Measurements from ENCODE around the gene TENM3.

The TENM3 gene

DNA sequence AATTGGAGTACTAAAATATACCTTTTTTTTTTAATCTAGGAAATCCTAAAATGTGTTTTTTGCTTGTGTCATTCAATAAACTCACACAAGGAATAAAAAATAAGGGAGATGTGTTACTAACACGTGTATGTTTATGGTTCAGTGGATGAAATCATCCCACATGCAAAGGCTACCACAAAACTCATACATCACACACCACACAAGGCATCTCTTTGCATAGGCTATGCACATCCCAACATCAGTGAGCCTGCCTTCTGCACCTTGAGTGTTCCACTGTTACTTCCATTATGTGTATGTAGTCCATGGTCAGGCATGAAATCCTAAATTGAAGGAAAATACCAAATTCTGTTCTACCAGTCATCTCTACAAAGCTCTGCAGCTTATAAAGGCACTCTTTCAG lies 460.9 kb downstream of the TENM3 start:
- no peak for DNase-seq

DNA sequence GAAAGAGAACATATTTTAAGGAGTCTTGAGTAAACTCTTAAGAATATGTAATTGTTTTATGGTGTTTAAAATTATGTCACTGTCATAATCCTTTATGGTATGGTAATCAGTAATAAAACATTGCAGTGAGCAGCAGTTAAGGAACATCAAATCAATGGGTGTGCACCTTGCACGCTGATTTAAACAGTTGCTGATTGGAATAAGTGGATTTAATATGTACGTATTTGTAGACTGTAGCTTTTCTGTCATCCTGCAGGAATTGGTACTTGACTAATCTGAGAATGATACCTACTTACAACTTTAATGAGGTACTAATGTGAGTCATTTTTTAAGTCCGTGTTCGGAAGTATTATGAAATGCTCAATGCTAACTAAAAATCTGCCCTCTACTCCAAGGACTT lies 461.7 kb downstream of the TENM3 start:
- no peak for DNase-seq

DNA sequence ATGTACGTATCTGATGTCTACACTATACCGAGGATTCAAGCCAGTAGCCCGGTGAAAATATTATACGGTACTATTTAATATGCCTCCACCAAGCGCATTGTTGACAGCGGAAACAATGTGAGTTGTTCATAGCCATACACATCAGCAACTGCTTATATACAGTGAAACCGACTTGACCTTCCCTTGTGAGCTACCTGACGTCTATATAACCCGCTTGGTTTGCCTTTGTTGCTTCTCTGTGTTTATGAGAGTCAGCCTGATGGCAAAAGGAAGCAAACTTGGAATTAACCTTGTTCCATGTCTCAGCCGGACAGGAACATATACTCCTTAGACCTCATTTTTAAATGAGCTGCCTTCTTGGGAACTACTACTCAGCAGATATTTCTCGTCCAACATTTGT lies 462.2 kb downstream of the TENM3 start:
- DNase-seq = no peak

DNA sequence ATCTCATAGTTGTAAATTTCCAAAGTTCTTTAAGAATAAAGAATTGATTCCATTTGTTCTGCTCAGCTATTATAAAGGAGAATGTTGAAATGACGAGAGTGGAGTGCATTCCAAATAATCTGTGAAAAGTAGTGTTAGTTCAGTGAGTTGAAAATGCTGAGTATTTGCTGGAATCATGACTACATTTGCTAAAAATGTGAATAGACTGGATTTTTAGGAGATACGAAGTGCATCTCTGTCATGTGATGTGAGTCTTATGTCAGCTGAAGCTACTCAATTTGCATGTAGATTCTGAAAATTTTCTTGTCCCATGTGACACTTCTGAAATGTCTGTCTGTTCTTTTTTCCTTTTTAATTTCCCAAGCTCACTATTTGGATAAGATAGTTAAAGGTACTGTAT lies 468.0 kb downstream of the TENM3 start:
- DNase-seq = no peak

DNA sequence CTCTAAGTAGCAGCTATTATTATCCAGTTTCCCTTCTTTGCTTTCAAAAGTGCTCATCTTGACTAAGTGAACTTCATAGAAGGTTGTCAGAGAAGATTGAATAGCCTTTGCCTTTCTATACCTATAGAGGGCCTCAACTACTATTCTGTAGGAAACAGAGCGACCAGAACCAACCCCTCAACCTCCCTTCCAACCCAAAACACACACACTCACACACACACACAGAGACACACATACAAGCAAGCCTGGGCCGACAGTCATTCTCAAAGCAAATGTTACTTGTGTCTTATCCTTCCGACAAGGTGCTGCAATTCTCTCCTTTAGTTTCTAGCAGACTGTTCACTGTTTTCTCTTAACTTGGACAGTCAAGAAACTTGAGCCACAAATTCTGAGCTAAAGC lies 472.3 kb downstream of the TENM3 start:
- no peak for DNase-seq

DNA sequence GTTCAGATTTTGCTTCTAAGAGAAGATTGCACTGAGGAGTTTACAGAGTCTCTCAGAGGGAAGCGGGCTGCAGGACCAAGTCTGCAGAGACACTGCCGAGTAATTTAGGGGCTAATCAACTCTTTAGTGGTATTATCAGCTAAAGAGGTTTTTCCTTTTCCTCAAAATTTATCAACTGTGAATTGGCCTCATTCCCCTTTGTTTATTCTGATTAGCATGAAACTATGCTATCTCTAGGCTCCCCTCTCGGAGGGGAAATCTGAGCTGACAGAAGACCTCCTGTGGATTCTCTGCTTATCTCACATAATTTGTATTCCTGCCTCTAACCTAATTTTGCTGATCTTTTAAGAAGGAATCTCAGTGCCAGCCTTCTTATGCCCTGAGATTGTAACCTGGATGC lies 473.0 kb downstream of the TENM3 start:
- no peak for DNase-seq

DNA sequence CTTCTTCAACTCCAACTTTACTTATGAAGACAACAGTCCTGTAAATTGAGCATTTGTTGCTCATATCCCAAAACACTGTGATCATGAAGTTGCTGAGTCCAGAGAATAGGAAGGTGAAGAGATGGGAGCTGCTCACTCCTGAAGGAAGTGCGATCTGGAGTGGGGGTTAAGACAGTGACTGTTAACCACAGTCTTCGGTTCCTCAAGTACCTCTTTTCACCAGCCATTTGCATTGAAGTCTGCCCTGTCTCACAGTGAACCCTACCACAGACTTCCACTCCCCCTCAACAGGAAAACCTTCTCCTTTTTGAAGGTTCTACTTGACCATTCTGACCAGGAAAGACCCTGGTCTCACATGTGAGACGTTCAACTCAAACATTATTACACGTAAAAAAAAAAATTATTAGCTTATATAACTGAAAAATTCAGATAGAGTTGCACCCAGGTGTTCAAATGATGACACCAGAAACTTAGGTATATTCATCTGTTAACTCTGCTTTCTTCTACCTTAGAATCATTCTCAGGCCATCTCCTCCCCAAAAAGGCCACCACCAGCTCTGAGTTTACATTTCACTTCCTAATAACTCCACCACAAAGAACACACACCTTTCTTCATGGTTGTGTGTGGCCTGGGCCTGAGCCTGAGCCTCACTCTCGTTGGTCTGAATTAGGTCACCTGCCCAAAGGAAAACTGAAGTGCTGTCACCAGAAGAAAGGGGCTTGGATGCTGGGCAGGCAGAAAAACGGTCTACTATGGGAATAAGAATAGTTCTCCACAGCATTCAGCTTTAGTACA lies 474.8 kb downstream of the TENM3 start:
- no peak for DNase-seq

DNA sequence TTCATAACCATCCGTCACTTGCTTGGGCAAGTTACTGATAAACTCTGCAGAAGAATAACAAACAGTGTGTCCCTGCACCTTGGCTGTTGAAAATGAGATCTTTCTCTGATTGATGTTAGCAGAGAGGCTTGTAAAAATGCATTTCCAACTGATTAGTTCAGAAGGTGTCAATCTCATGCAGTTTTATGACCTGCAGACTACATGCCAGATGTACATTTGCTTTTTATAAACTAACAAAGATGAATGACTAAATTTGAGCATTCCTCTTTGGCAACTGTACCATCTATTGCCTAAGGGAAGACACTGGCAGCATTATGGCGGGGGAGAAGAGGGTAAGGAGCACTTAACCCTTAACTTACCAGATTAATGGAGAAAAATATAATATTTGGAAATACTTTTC lies 481.2 kb downstream of the TENM3 start:
- DNase-seq = no peak

DNA sequence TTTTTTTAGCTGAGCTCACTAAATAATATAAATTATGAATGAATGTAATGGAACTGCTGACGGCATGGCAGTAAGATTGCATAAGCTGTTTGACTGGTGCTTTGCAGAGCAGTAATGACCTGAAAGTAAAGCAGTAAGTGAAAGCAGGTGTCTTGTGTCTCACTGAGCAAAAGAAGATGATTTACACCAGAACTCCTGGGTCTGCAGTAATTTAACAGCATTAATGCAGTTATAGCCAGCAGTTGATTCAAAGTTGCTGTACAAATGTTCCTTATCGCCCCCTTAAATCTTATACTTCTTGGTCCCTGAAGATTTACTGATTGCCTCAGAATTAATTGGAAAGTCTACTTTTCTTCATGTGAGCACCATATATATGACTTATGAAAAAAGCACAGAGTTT lies 486.3 kb downstream of the TENM3 start:
- DNase-seq = no peak

DNA sequence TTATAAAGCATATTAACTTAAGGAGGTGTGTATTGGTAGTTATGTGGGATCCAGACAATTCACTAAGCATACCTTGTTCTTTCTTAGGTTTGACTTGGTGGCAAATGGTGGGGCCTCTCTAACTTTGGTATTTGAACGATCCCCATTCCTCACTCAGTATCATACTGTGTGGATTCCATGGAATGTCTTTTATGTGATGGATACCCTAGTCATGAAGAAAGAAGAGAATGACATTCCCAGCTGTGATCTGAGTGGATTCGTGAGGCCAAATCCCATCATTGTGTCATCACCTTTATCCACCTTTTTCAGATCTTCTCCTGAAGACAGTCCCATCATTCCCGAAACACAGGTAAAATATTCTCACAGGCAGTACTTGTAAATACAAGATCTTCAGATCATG lies 487.6 kb downstream of the TENM3 start:
- DNase-seq = no peak

DNA sequence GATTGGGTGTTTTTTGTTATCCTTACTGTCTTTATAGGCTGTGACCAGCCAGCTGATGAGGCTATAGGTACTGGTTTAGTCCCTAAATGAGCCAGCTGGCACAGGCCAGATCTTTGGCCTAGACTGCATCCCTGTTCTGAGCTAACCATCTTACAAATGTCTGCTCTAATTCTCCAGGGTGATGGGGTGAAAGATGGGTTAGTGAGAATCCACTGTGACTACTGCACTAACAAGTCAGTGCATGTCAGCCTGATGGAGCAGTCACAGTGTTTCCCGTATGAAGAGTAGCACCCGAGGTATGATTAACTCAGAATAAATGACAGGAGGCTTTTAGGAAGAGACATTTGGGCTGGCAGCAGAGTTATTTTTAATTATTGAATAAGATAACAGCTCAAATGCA lies 493.0 kb downstream of the TENM3 start:
- no peak for DNase-seq

DNA sequence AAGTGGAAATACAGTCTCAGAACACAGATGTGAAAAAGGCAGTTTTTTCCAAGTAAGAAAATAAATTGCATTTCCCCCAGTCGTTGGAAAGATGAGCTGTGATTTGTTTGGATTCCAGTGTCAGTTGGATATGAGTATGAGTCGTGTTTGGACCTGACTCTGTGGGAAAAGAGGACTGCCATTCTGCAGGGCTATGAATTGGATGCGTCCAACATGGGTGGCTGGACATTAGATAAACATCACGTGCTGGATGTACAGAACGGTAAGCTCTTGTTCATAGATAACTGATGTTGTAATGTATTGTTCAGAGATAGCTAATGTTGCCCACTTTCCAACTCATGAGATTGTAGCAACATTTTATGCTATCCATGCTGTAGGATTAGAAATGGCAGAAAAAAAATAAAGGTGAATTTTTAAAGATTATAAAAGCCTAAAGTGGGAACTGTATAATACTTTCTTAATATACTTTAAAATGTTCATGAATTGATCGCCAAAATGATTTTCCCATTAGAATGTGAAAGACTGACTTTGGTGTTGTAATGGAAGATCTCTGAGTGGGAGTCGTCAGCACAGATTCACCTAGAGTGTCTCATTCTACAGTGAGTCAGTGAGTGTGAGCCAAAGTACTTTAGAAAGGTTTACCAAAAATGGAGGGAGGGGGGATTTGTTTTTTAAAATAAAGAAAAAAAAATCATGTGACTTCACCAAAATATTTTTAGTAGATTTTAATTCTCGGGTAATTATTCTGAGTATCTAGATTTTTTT lies 495.3 kb downstream of the TENM3 start:
- no peak for DNase-seq

DNA sequence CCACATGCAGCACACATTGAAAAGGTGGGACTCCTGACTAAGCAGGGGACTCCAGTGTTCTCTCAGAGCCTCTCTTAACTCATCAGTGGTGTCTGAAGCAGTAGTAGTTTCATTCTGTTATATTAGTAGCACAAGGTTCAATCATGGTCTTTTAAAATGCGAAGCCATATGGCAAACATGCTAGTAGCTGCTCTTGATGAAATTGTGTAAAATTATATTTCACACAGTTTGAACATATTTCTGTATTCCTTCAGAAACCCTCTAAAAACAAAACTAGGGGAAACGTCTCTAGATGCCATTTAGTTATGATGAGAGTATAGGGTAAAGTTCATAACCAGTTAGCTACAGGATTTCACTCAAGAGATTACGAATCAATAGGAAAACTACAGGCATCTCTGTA lies 497.1 kb downstream of the TENM3 start:
- no peak for DNase-seq

DNA sequence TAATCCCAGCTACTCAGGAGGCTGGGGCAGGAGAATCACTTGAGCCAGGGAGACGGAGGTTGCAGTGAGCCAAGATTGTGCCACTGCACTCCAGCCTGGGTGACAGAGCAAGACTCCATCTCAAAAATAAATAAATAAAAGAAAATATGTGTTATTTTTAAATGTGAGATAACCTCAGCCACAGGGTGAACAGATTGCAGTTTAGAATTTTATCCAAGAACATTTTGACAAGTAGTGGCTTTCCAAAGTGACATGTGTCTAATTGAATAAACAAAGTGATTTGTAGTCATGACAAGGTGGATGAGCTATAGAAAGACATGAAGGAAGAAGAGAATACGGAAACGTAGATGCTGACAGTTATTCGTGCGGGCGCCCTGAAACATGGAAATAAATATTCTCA lies 497.9 kb downstream of the TENM3 start:
- no peak for DNase-seq

DNA sequence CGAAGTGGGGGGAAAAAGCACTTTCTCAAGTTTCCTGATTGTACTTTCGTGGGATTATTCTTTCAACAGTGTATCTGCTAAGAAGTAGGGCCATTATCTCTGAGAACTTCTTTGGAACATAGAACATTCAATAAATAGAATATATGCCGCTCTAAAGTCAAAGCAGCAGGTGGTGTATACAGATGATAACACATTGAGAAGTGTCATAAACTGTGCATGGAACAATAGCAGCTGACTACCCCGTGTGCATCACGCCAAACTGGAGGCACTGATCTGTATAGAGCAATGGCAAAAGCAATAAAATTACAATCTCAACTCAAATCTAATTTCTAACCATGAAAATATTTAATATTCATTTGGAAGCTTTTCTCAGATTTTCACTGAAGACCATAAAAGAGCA lies 498.7 kb downstream of the TENM3 start:
- no peak for DNase-seq

DNA sequence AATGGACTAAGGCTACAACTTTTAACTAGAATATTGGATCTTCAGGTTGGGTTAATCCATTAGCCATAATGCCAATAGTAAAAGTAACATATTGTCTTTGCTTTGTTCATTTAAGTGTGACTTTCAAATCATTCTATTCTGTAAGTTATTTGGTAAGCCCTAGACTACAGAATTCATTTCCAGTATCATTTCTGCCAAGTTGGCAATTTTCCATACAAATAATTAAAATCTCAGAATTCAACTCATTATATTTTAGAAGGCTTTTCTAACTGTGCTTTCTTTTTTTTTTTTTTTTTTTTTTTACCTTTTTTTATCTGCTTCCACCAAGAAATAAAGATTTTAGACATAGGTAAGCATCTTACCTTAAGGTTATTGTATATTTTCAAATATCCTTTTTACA lies 500.6 kb downstream of the TENM3 start:
- DNase-seq = no peak

DNA sequence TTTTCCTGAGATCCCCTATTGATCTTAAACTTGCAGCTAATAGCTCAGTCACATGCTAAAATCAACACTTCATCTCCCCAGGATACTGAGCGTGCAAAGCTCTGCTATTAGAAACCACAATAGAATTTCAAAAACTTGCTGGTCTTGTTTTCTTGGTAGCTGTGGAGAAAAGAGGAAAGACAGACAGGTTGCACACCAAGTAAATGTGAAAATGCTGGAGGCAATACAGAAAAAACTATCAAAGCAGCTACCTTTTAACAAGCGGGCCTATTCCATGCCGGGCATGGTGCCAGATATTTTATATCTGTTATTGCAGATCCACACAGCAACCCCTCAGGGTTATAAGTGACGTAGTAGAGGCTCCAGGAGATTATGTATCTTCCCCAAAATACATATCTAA lies 502.0 kb downstream of the TENM3 start:
- DNase-seq = no peak

DNA sequence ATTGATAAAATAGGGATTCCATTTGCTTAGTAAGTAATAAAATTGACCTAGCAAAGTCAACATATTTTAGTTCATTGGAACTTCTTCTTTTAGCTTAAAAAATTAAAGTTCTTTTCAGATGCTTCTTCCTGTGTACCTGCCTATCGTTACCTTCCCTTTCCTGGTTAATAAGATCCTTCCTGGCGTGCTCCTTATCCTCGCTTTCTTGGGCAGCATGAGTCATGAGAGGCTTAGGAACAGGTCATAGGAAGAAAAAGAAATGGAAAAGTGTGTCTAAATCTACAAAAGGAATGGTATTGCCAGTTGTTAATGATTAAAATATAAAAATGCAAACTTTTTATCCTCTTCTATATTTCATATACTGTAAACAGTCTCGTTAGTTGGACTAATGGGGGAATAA lies 503.7 kb downstream of the TENM3 start:
- DNase-seq = no peak

DNA sequence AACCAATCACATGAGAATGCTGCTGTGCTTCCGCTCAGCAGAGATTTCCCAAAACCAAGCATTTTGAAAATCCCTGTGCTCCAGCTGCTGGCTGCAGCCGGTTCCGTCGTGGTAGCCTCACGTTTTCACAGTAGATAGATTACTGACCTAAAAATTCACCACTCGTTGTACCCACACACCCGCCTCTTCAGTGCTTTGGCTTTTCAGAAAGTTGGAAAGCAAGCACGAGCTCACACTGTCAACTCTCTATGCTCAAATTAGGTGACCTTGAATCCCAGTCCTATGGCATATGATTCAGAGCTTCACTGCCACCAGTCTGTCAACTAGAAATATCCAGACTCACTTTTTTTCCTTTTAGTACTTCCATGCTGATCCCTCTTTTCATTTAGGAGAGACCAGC lies 505.1 kb downstream of the TENM3 start:
- no peak for DNase-seq

DNA sequence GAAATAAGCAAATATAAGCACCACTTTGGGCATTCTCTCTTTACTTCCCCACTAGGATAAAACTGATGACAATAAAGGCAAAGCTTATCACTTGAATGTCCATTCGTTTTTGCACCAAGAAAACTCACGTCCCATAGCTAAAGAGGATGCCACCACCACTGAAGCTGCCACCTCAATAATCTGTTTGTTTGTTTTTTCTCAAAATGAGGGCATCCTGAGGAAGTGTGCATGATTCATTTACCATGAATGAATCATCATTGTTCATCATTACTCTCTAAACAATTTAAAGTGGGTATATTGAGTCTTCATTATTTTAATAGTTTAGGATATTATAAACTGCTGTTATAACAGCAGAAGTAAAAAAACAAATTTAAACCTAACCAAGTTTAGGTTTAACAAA lies 505.7 kb downstream of the TENM3 start:
- no peak for DNase-seq

DNA sequence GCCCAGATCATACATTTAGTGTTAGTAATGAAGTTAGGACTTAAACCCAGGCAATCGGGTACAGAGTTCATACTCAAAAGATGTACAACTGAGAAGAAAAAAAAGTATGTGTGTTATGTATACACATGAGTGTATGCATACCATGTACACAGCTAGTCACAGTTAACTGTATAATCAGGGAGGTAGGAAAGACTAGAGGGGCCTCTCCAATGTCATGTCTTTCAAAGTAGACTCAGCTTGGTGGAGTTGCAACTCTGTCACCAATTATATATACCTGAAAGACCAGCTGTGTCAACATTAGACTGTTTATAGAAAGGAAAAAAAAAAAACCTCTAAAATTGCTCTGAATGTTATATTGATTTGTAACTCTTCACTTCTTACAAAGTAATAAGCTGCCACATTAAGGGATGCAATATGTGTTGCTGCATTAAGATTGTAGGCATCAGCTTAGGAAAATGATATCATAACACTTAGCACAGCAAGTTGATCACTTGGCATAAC lies 506.5 kb downstream of the TENM3 start:
- no peak for DNase-seq

DNA sequence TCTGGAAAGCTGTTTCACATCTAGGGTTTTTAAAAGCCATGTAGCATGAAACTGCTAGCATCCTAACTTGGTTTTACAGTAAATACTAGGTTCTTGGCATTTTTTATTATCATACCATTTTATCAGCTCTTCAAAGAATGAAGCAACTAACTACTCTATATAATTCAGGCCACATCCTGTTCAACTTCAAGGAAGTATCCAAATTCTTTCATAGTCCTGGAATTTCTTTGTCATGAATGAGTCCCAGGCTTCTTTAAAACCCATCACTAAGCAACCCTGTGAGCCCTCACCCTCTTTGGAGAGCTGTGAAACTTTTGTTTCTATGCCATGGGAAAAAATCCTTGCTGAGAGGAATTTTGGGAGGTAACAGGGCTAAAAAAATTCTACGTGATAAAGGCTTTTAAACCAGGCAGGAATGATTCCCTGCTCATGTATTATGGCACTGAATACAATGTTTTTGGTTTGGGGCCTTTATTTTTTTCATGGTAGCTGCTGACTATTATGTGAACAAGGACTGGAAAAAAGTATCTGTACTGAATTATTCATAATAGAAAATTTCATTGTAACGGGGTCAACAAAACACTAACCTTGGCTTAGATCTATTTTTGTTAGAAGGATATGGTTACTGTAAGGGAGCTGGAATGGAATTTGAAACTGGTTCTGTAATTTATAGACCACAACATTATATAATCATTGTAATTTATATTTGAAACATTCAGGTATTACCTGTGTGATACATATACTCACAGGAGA lies 509.1 kb downstream of the TENM3 start:
- no peak for DNase-seq

DNA sequence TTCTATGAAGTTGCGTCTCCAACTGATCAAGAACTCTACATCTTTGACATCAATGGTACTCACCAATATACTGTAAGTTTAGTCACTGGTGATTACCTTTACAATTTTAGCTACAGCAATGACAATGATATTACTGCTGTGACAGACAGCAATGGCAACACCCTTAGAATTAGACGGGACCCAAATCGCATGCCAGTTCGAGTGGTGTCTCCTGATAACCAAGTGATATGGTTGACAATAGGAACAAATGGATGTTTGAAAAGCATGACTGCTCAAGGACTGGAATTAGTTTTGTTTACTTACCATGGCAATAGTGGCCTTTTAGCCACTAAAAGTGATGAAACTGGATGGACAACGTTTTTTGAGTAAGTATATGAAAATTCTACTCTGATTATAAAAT lies 511.7 kb downstream of the TENM3 start:
- no peak for DNase-seq

DNA sequence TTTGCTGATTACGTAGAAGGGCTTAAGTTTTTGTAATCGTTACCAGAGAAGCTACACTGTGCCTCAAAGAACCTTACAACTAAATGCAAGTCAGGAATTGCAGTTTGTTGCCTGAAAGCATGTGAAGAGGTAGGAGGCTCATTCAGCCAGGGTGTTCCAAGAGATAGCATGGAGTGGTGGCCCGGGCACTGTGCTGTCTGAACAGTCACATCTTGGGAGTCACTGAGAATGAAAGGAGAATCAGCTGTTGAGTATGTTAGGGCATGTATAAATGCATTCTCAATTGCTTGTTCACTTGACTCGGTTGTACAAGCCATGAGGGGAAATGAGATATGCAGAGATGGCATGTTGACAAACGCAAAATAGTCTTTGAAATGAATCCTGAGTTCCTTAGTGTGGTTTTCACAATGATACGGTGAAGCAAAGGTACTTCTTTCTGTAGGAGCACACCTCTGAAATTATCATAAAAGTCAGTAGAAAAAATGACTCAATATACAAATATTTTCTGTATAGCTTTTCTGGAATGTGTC lies 513.0 kb downstream of the TENM3 start:
- DNase-seq = no peak
